Measurements from ENCODE around the gene CD8A.
A peak's percentile ranks its signal among the peaks of the same experiment; 100 is the strongest.

CD8A gene

GRCh38 chr2:86770816-86771301 lies 19.9 kb downstream of the CD8A start:
- no peak for TF ChIP-seq CTCF (IDR thresholded peaks at IDR 0.05; ENCODE audit: extremely low read depth, missing control alignments)
- no peak for DNase-seq (ENCODE audit: low spot score)

DNA sequence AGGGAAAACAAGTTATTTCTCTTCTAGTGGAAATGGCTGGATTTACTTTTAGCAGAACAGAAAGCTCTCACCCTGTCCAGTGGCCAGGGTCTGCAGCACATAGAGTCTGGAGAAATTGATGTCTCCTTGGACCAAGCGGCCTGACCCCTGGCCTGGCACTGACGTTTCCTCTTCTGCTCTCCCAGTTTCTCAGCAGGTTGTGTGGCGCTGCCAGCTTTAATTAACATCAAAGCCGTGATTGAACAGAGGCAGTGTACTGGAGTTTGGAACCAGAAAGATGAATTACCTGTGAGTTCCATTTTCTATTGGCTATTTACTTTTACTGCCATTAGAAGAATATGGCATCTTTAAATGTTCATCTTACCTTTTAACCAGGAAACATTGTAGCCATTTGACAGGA lies 20.9 kb downstream of the CD8A start:
- no peak for DNase-seq (ENCODE audit: low spot score)
- no peak for TF ChIP-seq CTCF (IDR thresholded peaks at IDR 0.05; ENCODE audit: extremely low read depth, missing control alignments)

DNA sequence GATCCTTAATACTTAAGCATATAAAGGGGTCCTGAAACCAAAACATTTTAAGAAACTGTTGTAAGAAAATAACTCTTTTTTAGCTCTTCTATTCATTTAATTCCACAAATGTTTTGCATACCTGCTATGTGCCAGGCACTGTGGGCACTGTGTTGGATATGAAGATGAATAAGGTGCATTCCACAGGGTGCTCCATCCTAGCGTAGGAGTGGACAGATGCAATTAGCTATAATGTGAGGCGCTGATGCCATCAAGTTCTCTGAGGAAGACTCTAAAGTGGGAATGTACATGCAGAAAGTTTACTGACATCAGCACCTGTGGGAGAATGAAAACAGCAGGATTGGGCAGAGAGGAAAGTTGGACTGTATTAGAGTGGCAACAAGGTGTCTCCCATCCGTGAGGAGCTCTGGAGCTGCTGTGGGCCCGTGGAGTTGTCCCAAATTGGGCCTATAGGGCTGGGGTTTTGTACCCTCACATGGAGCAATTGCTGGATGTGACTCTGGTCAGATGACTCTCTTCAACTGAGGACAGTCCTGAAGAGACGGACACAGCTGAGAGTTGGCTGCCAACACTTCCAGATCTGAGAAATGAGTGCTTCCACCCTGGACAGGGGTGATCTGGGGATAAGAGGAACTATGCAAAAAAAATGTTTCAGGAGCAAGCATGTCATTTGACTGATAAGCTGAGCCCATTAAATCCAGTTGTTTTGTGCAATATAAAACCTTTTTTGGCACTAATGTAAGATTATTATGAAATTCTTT lies 22.3 kb downstream of the CD8A start:
- no peak for DNase-seq (ENCODE audit: low spot score)
- TF ChIP-seq CTCF (IDR thresholded peaks at IDR 0.05; ENCODE audit: extremely low read depth, missing control alignments): no peak

GRCh38 chr2:86765310-86765695 lies 25.4 kb downstream of the CD8A start:
- TF ChIP-seq CTCF (IDR thresholded peaks at IDR 0.05; ENCODE audit: extremely low read depth, missing control alignments): no peak
- DNase-seq (ENCODE audit: low spot score): no peak

DNA sequence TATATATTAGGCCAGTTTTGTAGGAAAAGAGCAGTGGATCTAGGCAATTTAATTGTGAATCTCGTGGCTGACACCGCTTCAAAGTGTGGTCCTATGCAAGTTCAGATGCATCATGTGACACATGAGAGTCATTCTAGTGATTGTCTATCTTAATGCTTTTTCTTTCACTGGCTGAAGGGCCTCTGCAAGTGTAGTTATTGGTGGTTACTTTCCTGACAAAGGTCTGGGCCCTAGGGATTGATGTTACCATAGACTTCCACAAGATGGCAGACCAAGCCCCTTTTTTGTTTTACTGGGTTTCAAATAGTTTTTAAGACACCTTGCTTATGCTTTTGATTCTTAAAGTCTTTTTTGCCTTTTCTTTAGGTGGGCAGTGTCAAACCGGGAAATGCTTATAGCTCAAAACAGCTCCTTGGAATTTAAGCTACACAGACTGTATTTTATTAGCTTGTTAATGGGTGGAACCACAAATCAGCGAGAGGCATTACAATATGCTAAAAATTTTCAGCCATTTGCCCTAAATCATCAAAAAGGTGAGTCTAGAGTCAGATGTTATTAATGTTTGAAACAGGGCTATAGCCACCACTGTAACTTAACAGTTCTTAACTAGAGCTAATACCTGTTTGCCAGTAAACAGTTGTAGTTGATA lies 25.9 kb downstream of the CD8A start:
- DNase-seq (ENCODE audit: low spot score): peak; percentile 46
- peak; percentile 11 for TF ChIP-seq CTCF (IDR thresholded peaks at IDR 0.05; ENCODE audit: extremely low read depth, missing control alignments)

- TF ChIP-seq CTCF (IDR thresholded peaks at IDR 0.05; ENCODE audit: extremely low read depth, missing control alignments): no peak
Measured at GRCh38 chr2:86760371-86760770, 30.3 kb downstream of the CD8A start.

DNA sequence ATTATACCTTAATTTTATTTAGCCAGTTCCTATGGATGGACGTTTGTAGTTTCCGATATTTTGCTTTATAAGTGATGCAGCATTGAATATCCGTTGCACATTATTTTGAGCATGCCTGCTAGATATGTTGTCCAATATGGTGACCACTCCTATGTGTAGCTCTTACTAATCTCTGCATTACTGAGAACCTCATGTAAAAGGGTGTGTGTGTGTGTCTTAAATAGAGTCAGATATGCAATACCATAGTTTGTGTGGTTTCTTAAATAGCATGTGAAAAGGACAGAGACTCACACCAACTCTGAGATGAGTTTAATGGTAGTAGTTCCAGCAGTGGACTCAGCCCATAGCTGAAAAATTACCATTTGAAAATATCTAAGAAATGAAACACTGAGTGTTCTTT lies 32.3 kb downstream of the CD8A start:
- TF ChIP-seq CTCF (IDR thresholded peaks at IDR 0.05; ENCODE audit: extremely low read depth, missing control alignments): no peak
- DNase-seq (ENCODE audit: low spot score): no peak

More at GRCh38 chr2:86760371-86760770, 30.3 kb downstream of the CD8A start:
- DNase-seq (ENCODE audit: low spot score): no peak
